ENCODE results near the gene SELENON.
"Not testable (repeated sequence)": the region's sequence is repeated elsewhere in the genome, so short reads cannot be mapped to it uniquely, and the experiment has no call there.

SELENON gene

DNA sequence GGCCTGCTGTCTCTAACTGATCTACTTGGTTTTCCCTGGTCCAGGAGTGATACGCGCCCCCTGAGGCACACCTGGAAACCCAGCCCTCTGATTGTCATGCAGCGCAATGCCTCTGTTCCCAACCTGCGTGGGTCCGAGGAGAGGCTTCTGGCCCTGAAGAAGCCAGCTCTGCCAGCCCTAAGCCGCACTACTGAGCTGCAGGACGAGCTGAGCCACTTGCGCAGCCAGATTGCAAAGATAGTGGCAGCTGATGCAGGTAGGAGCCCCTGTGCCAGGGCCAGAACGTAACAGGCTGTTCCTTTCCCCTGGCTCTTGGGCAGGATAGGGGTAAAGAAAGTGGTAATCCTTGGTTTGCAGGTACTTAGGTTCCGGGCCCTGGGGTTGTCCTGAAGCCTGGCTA is 26.6 kb downstream of the SELENON start:
- Histone ChIP-seq H3K36me3 (replicated peaks) (peaks cover 48% of the 10 kb centered on the region), H3K4me1 (peaks cover 2% of the 10 kb centered on the region), H3K4me3 (no peak overlapping the region), H3K27me3 (ENCODE audit: low read depth) (no peaks in the 10 kb centered on the region), H3K9me3 (no peaks in the 10 kb centered on the region)
- no peak for DNase-seq (ENCODE audit: low spot score in 2 of 2)
- in situ Hi-C loops (cut with MboI; ENCODE audit: low sequenced_read_pairs): no loop called here

DNA sequence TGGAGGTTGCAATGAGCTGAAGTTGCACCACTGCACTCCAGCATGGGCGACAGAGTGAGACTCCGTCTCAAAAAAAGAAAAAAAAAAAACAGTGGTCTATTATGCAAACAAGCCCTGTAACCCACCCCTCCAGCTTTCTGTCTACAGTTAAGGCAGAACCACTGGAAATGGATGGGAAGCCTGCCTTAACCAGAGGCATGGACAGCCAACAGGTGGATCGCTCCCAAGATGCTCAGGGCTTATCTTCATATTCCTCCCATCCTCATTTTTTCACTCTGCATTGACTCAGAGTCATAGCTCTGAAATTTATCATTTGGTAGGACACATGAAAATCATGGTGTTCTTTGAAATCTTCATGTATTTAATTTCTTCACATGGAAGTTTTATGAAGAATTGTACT is 28.5 kb downstream of the SELENON start:
- no peak for DNase-seq (ENCODE audit: low spot score in 2 of 2)

DNA sequence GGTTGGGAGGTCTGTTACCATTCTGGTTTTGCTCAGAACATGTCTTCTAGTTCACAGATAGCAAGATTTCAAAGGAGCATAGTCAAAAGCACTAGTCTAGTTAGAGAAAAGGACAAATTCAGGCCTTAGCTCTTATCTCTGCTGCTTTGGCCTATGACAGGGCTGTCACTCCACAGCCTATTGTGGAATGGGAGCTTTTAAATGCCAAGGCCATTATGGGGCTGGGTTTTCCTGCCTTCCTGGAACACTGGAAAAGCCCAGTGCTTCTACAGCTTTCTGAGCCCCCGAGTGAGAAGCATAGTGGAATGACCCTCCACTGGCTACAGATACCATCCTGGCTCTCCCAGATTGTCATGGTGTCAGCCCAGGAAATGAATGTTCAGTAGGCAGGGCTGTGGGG is 29.1 kb downstream of the SELENON start:
- H3K36me3 ChIP-seq (replicated peaks): peaks cover 66% of the 10 kb centered on the region
- in situ Hi-C loops (cut with MboI; ENCODE audit: low sequenced_read_pairs): no loop called here
- no peak overlapping the region for H3K4me3 ChIP-seq
- no peak for DNase-seq (ENCODE audit: low spot score in 2 of 2)
- H3K27me3 ChIP-seq (ENCODE audit: low read depth): no peaks in the 10 kb centered on the region
- no peaks in the 10 kb centered on the region for H3K4me1 ChIP-seq
- H3K9me3 ChIP-seq: no peaks in the 10 kb centered on the region

More for the DNA sequence above, 28.5 kb downstream of the SELENON start:
- no peak overlapping the region for H3K4me3 ChIP-seq
- no peaks in the 10 kb centered on the region for H3K27me3 ChIP-seq (ENCODE audit: low read depth)
- in situ Hi-C loops (cut with MboI; ENCODE audit: low sequenced_read_pairs): no loop called here
- H3K9me3 ChIP-seq: no peaks in the 10 kb centered on the region
- peaks cover 64% of the 10 kb centered on the region for H3K36me3 ChIP-seq (replicated peaks)
- no peaks in the 10 kb centered on the region for H3K4me1 ChIP-seq

DNA sequence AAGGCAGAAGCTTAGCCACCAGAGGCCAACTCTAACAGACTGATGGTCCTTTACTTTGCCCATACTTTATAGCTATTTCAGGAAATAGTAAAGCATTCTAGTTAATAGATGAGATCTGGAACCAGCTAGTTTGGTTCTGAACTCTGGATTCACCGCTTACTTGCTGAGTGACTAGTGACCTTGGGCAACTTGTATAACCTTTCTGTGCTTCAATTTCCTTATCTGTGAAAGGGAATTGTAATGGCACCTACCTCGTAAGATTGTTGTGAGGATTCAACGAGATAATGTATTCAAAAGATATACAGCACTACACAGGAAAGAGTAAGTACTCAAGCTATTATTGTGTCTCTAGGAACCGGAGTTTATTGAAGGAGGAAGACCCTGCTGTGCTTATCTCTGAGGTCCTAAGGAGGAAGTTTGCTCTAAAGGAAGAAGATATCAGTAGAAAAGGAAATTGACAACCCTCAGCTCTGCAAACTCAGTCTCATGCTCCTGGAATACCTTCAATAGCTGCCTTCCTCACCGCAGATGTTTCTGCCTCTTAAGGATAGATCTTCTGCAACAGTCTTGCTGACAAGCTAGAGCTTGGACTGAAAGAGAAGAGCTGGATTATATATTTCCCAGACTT is 31.7 kb downstream of the SELENON start:
- no peaks in the 10 kb centered on the region for H3K27me3 ChIP-seq (ENCODE audit: low read depth)
- H3K36me3 ChIP-seq (replicated peaks): peaks cover 78% of the 10 kb centered on the region
- H3K9me3 ChIP-seq: no peaks in the 10 kb centered on the region
- no peak overlapping the region for H3K4me3 ChIP-seq
- no peak for DNase-seq (ENCODE audit: low spot score in 2 of 2)
- in situ Hi-C loops (cut with MboI; ENCODE audit: low sequenced_read_pairs): no loop called here
- no peaks in the 10 kb centered on the region for H3K4me1 ChIP-seq

DNA sequence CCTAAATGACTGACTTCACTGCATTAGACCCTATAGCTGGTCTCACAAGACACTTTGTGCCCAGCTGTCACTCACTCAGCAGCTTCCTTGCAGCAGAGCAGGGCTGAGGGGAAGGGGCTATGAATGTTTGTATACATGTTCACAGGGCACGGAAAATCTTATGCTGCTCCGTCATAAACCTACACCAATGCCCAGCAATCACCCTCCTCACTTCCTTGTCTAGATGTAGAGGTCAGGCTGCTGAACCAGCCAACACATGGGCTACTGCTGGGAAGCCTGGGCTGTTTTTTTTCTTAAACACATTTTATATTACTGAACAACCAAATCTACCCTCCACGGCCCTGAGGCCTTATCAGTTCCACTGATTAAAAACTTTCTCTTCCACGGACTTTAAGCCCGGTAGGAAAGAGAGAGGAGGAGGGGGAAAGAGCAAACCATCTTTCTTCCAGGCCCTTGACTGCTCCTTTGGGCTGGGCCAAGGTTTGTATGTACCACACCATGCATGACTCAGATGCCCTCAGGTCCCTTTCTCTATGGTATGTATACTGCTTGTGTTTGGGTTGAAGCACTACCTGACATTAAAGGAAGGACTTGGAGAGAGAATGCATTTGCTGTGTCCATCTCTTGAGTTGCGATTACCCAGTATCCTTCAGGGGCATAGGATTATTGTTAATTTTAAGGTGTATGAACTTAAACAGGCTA is 32.5 kb downstream of the SELENON start:
- Histone ChIP-seq H3K4me1 (no peaks in the 10 kb centered on the region), H3K9me3 (no peaks in the 10 kb centered on the region), H3K36me3 (replicated peaks) (peaks cover 77% of the 10 kb centered on the region), H3K27me3 (ENCODE audit: low read depth) (no peaks in the 10 kb centered on the region), H3K4me3 (no peak overlapping the region)
- in situ Hi-C loops (cut with MboI; ENCODE audit: low sequenced_read_pairs): no loop called here
- no peak for DNase-seq (ENCODE audit: low spot score in 2 of 2)

DNA sequence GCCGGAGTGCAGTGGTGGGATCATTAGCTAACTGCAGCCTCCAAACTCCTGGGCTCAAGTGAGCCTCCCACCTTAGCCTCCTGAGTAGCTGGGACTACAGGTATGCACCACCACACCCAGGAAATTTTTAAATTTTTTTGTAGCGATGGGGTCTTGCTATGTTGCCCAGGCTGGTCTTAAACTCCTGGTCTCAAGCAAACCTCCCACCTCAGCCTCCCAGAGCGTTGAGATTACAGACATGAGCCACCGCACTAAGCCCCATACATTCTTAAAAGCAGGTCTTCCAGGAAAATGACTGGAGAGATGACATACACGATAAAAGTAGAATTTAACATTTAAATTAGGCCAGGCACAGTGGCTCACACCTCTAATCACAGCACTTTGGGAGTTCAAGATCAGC is 33.2 kb downstream of the SELENON start:
- H3K27me3 ChIP-seq (ENCODE audit: low read depth): no peaks in the 10 kb centered on the region
- no peak for DNase-seq (ENCODE audit: low spot score in 2 of 2)
- no peak overlapping the region for H3K4me3 ChIP-seq
- H3K9me3 ChIP-seq: no peaks in the 10 kb centered on the region
- in situ Hi-C loops (cut with MboI; ENCODE audit: low sequenced_read_pairs): no loop called here
- peaks cover 75% of the 10 kb centered on the region for H3K36me3 ChIP-seq (replicated peaks)
- no peaks in the 10 kb centered on the region for H3K4me1 ChIP-seq

DNA sequence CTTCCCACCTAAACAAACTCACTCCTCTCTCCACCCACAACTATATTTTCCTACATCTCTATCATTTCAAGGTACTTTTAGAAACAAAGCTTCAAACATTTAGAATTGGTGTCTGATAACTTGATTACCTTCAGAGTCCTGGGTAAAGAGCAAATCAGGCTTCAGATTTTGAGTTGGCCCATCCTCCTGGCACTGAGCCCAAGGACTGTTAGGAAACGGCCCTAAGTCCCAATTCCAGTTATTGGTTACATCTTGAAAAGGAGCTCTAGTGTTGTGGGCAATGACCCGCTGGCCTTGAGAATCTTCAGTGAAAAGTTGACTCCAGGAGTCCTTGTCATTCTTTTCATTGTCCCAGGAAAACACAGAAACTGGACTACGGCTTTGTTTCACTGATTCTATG is 34.9 kb downstream of the SELENON start:
- H3K36me3 ChIP-seq (replicated peaks): peaks cover 62% of the 10 kb centered on the region
- in situ Hi-C loops (cut with MboI; ENCODE audit: low sequenced_read_pairs): no loop called here

DNA sequence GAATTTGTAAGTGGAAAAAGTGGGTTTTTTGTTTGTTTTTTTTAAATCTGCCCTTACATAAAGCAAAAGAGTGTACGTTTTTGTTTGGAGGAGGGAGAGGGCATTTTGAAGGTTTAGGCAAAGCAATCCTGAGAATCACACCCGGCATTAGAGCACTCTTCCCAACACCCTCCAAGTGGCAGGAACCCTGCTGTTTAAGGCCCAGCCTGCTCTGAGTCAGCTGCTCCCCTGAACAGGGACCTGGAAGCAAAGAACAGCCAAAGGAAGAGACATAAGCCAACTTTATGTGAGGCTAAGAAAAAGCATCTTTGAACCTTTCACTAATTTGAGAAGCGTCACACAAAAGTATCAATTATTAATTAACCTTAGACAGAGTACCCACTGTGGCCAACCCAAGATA is 36.7 kb downstream of the SELENON start:
- H3K36me3 ChIP-seq (replicated peaks): peaks cover 49% of the 10 kb centered on the region
- no peaks in the 10 kb centered on the region for H3K4me1 ChIP-seq
- no peaks in the 10 kb centered on the region for H3K9me3 ChIP-seq
- no peaks in the 10 kb centered on the region for H3K27me3 ChIP-seq (ENCODE audit: low read depth)
- H3K4me3 ChIP-seq: no peak overlapping the region
- in situ Hi-C loops (cut with MboI; ENCODE audit: low sequenced_read_pairs): no loop called here
- no peak for DNase-seq (ENCODE audit: low spot score in 2 of 2)

More for the DNA sequence above, 34.9 kb downstream of the SELENON start:
- Histone ChIP-seq H3K9me3 (no peaks in the 10 kb centered on the region), H3K4me3 (no peak overlapping the region), H3K27me3 (ENCODE audit: low read depth) (no peaks in the 10 kb centered on the region), H3K4me1 (no peaks in the 10 kb centered on the region)
- DNase-seq (ENCODE audit: low spot score in 2 of 2): no peak

DNA sequence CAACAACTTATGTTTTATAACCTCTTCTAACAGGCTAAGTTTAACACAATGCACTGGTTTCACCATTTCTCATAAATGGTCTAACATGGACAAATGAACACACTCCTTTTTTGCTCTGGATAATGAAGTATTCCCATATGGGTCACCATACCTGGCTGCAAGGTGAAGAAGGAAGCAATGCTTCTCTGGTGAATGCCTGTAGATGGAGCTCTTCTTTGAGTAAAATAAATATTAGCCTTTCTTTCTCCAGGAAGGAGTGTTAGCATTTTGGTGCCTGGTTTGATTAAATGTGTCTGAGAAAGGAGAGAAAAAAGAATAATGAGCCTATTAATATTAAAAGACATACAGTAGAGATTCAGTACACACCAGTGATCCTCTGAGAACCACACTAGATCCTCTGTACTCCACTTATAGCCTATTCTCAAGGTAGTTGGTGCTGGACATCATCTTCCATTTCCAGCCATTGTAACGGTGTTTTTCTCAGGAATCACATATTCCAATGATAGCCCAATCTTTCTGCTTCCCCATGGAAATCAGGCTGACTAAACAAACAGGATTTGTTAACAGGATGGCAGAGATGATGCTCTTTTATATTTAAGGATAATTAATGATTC is 37.4 kb downstream of the SELENON start:
- no peaks in the 10 kb centered on the region for H3K27me3 ChIP-seq (ENCODE audit: low read depth)
- in situ Hi-C loops (cut with MboI; ENCODE audit: low sequenced_read_pairs): no loop called here
- no peak for DNase-seq (ENCODE audit: low spot score in 2 of 2)
- H3K36me3 ChIP-seq (replicated peaks): peaks cover 42% of the 10 kb centered on the region
- no peaks in the 10 kb centered on the region for H3K9me3 ChIP-seq
- no peaks in the 10 kb centered on the region for H3K4me1 ChIP-seq
- no peak overlapping the region for H3K4me3 ChIP-seq

DNA sequence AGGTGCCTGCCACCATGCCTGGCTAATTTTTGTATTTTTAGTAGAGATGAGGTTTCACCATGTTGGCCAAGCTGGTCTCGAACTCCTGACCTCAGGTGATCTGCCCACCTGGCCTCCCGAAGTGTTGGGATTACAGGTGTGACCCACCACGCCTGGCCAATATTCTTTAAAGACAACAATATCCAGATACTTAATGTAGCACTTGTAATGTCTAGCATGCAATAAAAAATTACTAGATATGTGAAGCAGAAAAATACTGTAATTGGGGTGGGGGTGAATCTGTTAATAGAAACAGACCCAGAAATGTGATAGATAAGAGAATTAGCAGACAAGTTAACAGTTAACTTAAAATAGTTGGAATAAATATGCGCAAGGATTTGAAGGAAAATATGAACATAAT is 39.8 kb downstream of the SELENON start:
- H3K4me1 ChIP-seq; H3K4me3 ChIP-seq; H3K9me3 ChIP-seq; H3K27me3 ChIP-seq (ENCODE audit: low read depth); DNase-seq (ENCODE audit: low spot score in 2 of 2); in situ Hi-C loops (cut with MboI; ENCODE audit: low sequenced_read_pairs): not testable (repeated sequence)
- H3K36me3 ChIP-seq (replicated peaks): peaks cover 25% of the 10 kb centered on the region

DNA sequence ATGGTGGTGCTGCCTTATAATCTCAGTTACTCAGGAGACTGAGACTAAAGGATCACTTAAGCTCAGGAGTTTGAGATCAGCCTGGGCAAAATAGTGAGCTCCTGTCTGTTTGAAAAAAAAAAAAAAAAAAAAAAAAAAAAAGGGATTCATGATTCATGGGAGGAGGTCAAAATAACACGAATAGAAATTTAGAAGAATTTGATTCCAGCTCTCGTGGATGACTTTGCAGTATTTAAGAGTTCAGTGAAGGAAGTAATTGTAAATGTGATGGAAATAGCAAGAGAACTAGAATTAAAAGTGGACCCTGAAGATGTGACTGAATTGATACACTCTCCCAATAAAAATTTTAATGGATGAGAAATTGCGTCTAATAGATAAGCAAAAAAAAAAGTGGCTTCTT is 43.5 kb downstream of the SELENON start:
- in situ Hi-C loops (cut with MboI; ENCODE audit: low sequenced_read_pairs): no loop called here
- H3K36me3 ChIP-seq (replicated peaks): no peaks in the 10 kb centered on the region
- no peak overlapping the region for H3K4me3 ChIP-seq
- H3K9me3 ChIP-seq: no peaks in the 10 kb centered on the region
- peaks cover under 1% of the 10 kb centered on the region for H3K4me1 ChIP-seq
- no peak for DNase-seq (ENCODE audit: low spot score in 2 of 2)
- no peaks in the 10 kb centered on the region for H3K27me3 ChIP-seq (ENCODE audit: low read depth)

DNA sequence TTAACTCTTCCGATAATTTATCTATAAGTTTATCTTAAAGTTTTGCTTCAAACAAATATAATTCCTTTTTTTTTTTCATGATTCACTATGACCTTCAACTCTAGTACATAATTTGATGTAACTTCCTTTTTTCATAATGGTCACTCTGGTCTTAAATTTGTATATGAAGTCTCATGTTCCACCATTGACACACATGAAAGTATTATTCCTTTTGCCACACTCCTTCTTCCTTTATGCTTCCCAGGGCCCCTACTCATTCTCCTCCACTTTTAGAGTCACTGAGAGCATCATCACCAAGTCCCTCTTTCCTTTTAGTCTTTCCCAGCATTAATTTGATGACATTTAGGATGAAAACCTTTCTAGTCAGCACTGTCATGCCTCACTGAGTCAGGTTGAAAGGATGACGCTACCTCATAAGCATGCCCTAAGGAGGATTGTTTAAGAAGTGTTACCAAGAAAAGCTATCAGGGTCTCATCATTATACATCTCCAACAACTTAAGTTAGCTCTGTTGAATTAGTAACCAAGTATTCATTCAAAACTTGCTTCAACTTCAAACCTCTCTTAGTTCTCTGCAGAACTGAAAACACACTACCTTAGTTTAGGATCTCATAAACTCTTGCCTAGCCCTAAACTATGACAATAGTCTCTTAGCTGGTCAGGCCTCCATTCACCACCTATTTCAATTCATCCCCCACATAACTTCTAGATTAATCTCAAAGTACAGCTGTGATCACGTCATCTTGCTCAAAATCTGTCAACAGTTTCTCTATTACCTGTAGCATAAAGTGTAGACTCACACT is 44.7 kb downstream of the SELENON start:
- Histone ChIP-seq H3K36me3 (replicated peaks) (no peaks in the 10 kb centered on the region), H3K4me1 (peaks cover 6% of the 10 kb centered on the region), H3K4me3 (no peak overlapping the region), H3K27me3 (ENCODE audit: low read depth) (no peaks in the 10 kb centered on the region), H3K9me3 (no peaks in the 10 kb centered on the region)
- no peak for DNase-seq (ENCODE audit: low spot score in 2 of 2)
- in situ Hi-C loops (cut with MboI; ENCODE audit: low sequenced_read_pairs): no loop called here

DNA sequence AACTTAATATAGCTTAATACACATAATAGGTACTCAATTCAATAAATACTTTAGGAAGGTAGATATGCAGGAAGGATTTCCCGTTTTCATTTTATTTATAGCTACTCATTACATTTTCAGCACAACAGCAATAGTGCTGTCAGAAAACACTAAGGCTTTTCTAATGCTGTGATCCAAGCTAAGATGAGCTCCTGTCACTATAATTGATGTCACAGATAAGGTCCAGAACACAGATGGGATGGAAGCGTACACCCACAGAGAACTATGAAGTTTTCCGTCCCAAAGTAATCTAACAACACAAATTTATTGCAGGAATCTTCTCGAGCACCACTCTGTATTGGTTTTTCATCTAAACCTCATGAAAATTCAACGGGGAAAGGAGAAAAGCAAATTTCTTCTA is 45.7 kb downstream of the SELENON start:
- 0 out of 2 replicates have a peak, but pooled peaks cover 5% of the 10 kb centered on the region for H3K36me3 ChIP-seq (replicated peaks)
- H3K4me1 ChIP-seq: peaks cover 6% of the 10 kb centered on the region
- H3K9me3 ChIP-seq: no peaks in the 10 kb centered on the region
- no peaks in the 10 kb centered on the region for H3K27me3 ChIP-seq (ENCODE audit: low read depth)
- no peak for DNase-seq (ENCODE audit: low spot score in 2 of 2)
- H3K4me3 ChIP-seq: no peak overlapping the region
- in situ Hi-C loops (cut with MboI; ENCODE audit: low sequenced_read_pairs): no loop called here

DNA sequence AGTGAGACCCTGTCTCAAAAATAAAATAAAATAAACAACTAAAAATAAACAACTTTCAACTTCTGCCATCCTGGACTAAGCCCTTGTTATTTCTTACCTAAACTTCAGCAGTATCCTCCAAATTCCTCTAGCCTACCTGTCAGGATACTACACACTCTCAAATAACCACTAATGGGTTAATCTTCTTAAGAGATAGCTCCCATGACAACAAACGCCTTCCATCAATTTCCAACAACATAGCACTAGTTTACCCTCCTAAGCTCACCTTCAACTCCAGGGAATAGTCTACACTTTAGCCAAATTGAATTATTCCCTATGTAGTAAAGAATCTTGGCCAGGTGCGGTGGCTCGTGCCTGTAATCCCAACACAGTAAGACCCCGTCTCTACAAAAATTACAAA is 47.9 kb downstream of the SELENON start:
- Histone ChIP-seq H3K9me3 (no peaks in the 10 kb centered on the region), H3K27me3 (ENCODE audit: low read depth) (no peaks in the 10 kb centered on the region), H3K4me3 (no peak overlapping the region), H3K36me3 (replicated peaks) (0 out of 2 replicates have a peak, but pooled peaks cover 5% of the 10 kb centered on the region), H3K4me1 (peaks cover 6% of the 10 kb centered on the region)
- in situ Hi-C loops (cut with MboI; ENCODE audit: low sequenced_read_pairs): no loop called here
- no peak for DNase-seq (ENCODE audit: low spot score in 2 of 2)
